NCI-H460 (cell line): ENCODE data around the gene TIGIT. TPM values are rescaled to one million over a fixed set of nuclear protein-coding genes. Genes with fewer than 3 reads are reported as not detected.

ENCODE experiments used
- DNase-seq: peaks from one replicate; pipeline ENCODE4 v3.0.0-alpha.2; 2016; ENCODE audit warnings: low read depth; ENCODE audit errors: extremely low read depth
- total RNA-seq: library from RNA; depleted of rRNA; stranded (reverse); fragments of >200 nt; shearing (Covaris generic); gene quantifications from 2 replicates; pipeline ENCODE4 v1.2.3, GENCODE V29; 2014

The TIGIT gene
- total RNA-seq, 1 experiment from 2014 or later: not detected

- DNase-seq: no peak
Observed at GRCh38 chr3:114308830-114309229, 15.0 kb downstream of the TIGIT start.

- DNase-seq: no peak
Observed at GRCh38 chr3:114310695-114311094, 16.9 kb downstream of the TIGIT start.

- DNase-seq: no peak
Observed at GRCh38 chr3:114313426-114313825, 19.6 kb downstream of the TIGIT start.

GRCh38 chr3:114314282-114314681, 20.5 kb downstream of the TIGIT start:
- no peak for DNase-seq

- no peak for DNase-seq
Observed at GRCh38 chr3:114318295-114318694, 24.5 kb downstream of the TIGIT start.

GRCh38 chr3:114319453-114319852, 25.6 kb downstream of the TIGIT start:
- no peak for DNase-seq

GRCh38 chr3:114320246-114320645, 26.4 kb downstream of the TIGIT start:
- DNase-seq: no peak

GRCh38 chr3:114323546-114324254, 29.9 kb downstream of the TIGIT start:
- DNase-seq: no peak

GRCh38 chr3:114327665-114328064, 33.8 kb downstream of the TIGIT start:
- no peak for DNase-seq

GRCh38 chr3:114328345-114328744, 34.5 kb downstream of the TIGIT start:
- DNase-seq: no peak

- no peak for DNase-seq
Observed at GRCh38 chr3:114329823-114330222, 36.0 kb downstream of the TIGIT start.

- no peak for DNase-seq
Observed at GRCh38 chr3:114331007-114331406, 37.2 kb downstream of the TIGIT start.

- DNase-seq: no peak
Observed at GRCh38 chr3:114331710-114332109, 37.9 kb downstream of the TIGIT start.

GRCh38 chr3:114332342-114333179, 38.7 kb downstream of the TIGIT start:
- DNase-seq: no peak

GRCh38 chr3:114333180-114333922, 39.5 kb downstream of the TIGIT start:
- DNase-seq: no peak

GRCh38 chr3:114333923-114334240, 40.1 kb downstream of the TIGIT start:
- no peak for DNase-seq

- no peak for DNase-seq
Observed at GRCh38 chr3:114336122-114336697, 42.4 kb downstream of the TIGIT start.

GRCh38 chr3:114336857-114337256, 43.0 kb downstream of the TIGIT start:
- no peak for DNase-seq

- no peak for DNase-seq
Observed at GRCh38 chr3:114338651-114339357, 45.0 kb downstream of the TIGIT start.

GRCh38 chr3:114344492-114344891, 50.7 kb downstream of the TIGIT start:
- DNase-seq: no peak

GRCh38 chr3:114350271-114350670, 56.4 kb downstream of the TIGIT start:
- no peak for DNase-seq
